Memory B cell (primary cell): ENCODE results near the gene CHD6.

Source experiments
- ATAC-seq: fragments of 150-1000 bp; cut with Tn5 transposase; 2 replicates; pipeline ENCODE4 v1.10.0; 2021; ENCODE audit warnings: low read depth, mild to moderate bottlenecking, moderate library complexity
- DNase-seq, 2 donors: peaks; one replicate each; pipeline ENCODE4 v3.0.0; 2022; ENCODE audit warnings: low spot score in 2 of 2
- H3K27ac Mint-ChIP-seq: one replicate; pipeline ENCODE4 v1.8.0; 2022; ENCODE audit warnings: mild to moderate bottlenecking, moderate library complexity, mixed read lengths
- H3K27me3 Mint-ChIP-seq: one replicate; pipeline ENCODE4 v1.8.0; 2022; ENCODE audit warnings: mixed read lengths
- H3K36me3 Mint-ChIP-seq: one replicate; pipeline ENCODE4 v1.8.0; 2022; ENCODE audit warnings: mild to moderate bottlenecking, mixed read lengths
- H3K4me1 Mint-ChIP-seq: one replicate; pipeline ENCODE4 v1.8.0; 2022; ENCODE audit warnings: mixed read lengths
- H3K4me3 Mint-ChIP-seq: one replicate; pipeline ENCODE4 v1.8.0; 2022; ENCODE audit warnings: mild to moderate bottlenecking, moderate library complexity, mixed read lengths
- H3K9me3 Mint-ChIP-seq: one replicate; pipeline ENCODE4 v1.8.0; 2022; ENCODE audit warnings: mixed read lengths

The CHD6 gene

DNA sequence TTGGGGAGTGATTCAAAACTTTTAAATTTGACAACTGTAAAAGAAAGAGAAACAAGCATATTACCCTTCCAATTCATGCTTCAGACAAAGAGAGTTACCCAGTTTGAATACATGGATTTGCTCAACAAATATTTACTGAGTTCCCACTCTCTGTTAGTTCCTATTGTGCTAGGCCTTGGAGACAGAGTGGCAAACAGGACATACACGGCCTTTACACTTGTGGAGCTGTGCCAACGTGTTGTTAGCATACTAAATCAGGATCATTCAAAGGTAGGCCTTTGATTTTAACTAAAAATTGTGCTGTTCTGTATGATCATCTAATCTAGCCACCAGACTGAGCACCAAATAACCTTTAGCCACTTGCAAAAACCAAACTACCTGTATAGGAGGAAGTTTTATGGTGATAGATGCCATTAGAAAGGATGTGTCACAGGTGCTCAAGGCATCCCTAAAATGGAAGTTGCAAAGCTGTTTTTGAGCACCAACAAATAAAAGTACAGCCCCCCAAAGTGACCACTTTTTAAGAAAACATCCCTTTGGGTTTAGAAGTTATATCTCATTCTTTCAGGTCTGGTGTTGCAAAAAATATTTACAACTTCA lies 84.5 kb downstream of the CHD6 start:
- ATAC-seq: no peak
- no peak for DNase-seq
- H3K9me3 Mint-ChIP-seq: no peaks in the 10 kb centered on the region
- peaks cover 34% of the 10 kb centered on the region for H3K36me3 Mint-ChIP-seq
- no peak overlapping the region for H3K4me3 Mint-ChIP-seq
- no peaks in the 10 kb centered on the region for H3K27me3 Mint-ChIP-seq
- no peak overlapping the region for H3K27ac Mint-ChIP-seq
- H3K4me1 Mint-ChIP-seq: peaks cover 12% of the 10 kb centered on the region

- Mint-ChIP-seq H3K9me3 (no peaks in the 10 kb centered on the region), H3K27ac (no peak overlapping the region), H3K27me3 (no peaks in the 10 kb centered on the region), H3K4me1 (peaks cover 12% of the 10 kb centered on the region), H3K36me3 (peaks cover 31% of the 10 kb centered on the region), H3K4me3 (no peak overlapping the region)
- ATAC-seq (no peak), DNase-seq (no peak)
Measured at GRCh38 chr20:41532935-41533334, 85.2 kb downstream of the CHD6 start.

DNA sequence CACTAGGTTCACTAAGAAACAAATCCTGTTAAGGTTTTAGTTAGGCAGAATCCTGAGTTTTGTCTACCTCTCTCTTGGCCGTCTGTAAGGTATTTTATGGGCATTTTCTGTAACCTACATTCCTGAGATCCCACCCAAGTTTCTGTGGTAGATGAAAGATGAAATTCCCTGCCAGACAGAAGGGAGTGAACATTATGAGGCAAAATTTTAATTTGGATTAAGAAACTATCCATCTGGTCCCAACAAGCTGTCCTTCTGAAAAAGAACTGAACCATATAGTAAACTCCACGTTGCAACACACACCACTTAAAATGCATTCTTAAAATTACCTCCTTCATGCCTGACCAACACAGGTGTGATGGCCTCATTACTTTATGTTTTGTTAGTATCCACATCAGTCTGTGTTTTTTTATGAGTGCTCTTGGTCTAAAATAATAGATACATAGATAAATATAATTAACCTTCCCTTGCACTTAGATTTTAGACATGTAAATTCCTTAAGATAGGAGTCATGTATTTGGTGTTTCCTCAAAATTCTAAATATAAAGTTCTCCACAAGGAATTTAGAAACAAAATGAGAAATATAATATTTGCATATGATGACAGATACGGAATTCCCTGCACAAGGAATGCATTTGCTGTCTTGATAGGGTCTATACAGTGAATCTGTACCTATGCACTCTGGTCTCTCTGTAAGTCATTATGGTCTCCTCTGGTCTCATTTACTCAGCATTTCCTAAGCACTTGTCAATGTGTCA lies 86.5 kb downstream of the CHD6 start:
- Mint-ChIP-seq H3K27me3 (no peaks in the 10 kb centered on the region), H3K27ac (no peak overlapping the region), H3K4me1 (peaks cover 19% of the 10 kb centered on the region), H3K4me3 (no peak overlapping the region), H3K9me3 (no peaks in the 10 kb centered on the region), H3K36me3 (peaks cover 24% of the 10 kb centered on the region)
- DNase-seq (no peak), ATAC-seq (no peak)

- peaks cover 25% of the 10 kb centered on the region for H3K4me1 Mint-ChIP-seq
Measured at GRCh38 chr20:41530923-41531322, 87.3 kb downstream of the CHD6 start.

DNA sequence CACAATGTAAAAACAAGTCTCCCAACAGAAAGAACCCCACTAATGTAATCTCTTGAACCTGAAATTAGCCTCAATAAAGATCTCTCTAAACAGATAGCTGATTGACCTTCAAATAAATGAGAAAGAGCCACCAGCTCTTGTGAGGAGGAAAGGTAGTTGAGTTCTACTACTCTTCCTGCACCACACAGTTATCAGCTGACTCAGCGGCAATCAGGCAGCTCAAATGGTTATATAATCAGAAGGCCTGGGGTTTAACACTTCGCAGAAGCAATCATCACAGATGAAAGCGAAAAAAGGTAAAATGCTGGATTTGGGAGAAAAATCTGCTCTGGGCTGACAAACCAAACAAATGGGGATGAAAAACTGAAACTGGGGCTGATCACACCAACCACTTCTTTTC lies 91.8 kb downstream of the CHD6 start:
- DNase-seq: no peak
- Mint-ChIP-seq H3K27ac (peak overlapping the region; percentile 32), H3K36me3 (peaks cover 24% of the 10 kb centered on the region), H3K4me1 (peaks cover 28% of the 10 kb centered on the region), H3K4me3 (no peak overlapping the region), H3K27me3 (no peaks in the 10 kb centered on the region), H3K9me3 (peaks cover 2% of the 10 kb centered on the region)
- no peak for ATAC-seq

More at GRCh38 chr20:41530923-41531322, 87.3 kb downstream of the CHD6 start:
- H3K27ac Mint-ChIP-seq: no peak overlapping the region
- ATAC-seq: no peak
- peaks cover 24% of the 10 kb centered on the region for H3K36me3 Mint-ChIP-seq
- H3K9me3 Mint-ChIP-seq: no peaks in the 10 kb centered on the region
- no peak for DNase-seq
- no peak overlapping the region for H3K4me3 Mint-ChIP-seq
- H3K27me3 Mint-ChIP-seq: no peaks in the 10 kb centered on the region

GRCh38 chr20:41524980-41525613 lies 93.1 kb downstream of the CHD6 start:
- ATAC-seq (no peak), DNase-seq (no peak)
- Mint-ChIP-seq H3K9me3 (peaks cover 2% of the 10 kb centered on the region), H3K4me1 (peaks cover 28% of the 10 kb centered on the region), H3K27me3 (no peaks in the 10 kb centered on the region), H3K36me3 (peaks cover 19% of the 10 kb centered on the region), H3K4me3 (no peak overlapping the region), H3K27ac (peak overlapping the region; percentile 32)

DNA sequence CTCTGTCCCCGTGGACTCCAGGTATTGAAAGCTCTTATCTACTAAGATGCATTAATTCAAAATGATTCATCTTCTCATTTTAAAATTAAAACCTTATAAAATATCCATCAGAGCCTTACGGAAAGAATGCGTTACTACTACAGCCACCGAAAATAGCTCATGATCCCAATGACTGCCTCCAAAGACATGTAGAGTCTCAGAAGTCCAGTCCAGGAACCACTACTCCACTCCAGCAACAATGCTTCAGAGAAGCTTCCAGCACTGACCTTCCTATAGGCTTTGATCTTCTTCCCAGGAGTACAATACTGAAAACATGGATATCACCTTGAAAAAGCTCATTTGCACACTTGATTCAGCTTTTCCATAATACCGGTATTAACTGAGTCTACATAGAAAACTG lies 94.3 kb downstream of the CHD6 start:
- Mint-ChIP-seq H3K36me3 (peaks cover 19% of the 10 kb centered on the region), H3K27ac (peak overlapping the region; percentile 21), H3K27me3 (no peaks in the 10 kb centered on the region), H3K4me1 (peaks cover 24% of the 10 kb centered on the region), H3K9me3 (peaks cover 2% of the 10 kb centered on the region), H3K4me3 (no peak overlapping the region)
- DNase-seq (no peak), ATAC-seq (no peak)

GRCh38 chr20:41513829-41514228 lies 104.3 kb downstream of the CHD6 start:
- H3K4me1 Mint-ChIP-seq: peaks cover 12% of the 10 kb centered on the region
- ATAC-seq (no peak), DNase-seq (no peak)
- no peak overlapping the region for H3K27ac Mint-ChIP-seq
- no peak overlapping the region for H3K4me3 Mint-ChIP-seq
- no peaks in the 10 kb centered on the region for H3K9me3 Mint-ChIP-seq
- H3K27me3 Mint-ChIP-seq: no peaks in the 10 kb centered on the region
- H3K36me3 Mint-ChIP-seq: peaks cover 45% of the 10 kb centered on the region

- Mint-ChIP-seq H3K4me3 (no peak overlapping the region), H3K36me3 (peaks cover 48% of the 10 kb centered on the region), H3K27me3 (no peaks in the 10 kb centered on the region), H3K27ac (no peak overlapping the region), H3K4me1 (peaks cover 17% of the 10 kb centered on the region), H3K9me3 (no peaks in the 10 kb centered on the region)
- ATAC-seq (no peak), DNase-seq (no peak)
Measured at GRCh38 chr20:41512624-41513023, 105.6 kb downstream of the CHD6 start.

DNA sequence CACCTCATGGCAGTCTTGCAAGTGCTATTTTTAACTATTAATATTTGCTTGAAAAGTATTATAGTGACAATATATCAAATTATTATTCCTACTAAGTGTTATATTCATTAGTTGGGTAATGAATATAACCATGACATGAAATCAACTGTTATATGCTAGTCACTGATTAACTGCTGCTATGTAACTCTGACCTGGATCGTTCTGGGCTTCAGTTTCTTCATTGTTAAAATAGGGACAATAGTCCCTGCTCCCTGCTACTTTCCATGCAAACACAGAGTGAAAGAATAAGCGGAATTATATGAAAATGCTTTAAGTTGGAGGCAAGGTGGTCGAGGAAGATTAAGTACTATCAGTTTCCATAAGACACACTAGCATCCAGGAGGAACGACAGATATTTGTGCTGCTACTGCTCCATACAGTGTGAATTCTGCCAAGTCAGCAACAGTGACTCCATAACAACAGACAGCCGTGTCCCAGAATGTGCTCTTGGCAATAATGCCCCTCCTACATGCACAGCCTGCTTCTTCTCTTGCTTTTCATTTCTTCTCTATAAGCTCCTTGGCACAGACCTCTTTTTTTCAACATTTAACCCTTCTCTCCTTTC lies 107.2 kb downstream of the CHD6 start:
- no peak overlapping the region for H3K27ac Mint-ChIP-seq
- no peaks in the 10 kb centered on the region for H3K27me3 Mint-ChIP-seq
- DNase-seq (no peak), ATAC-seq (no peak)
- H3K4me1 Mint-ChIP-seq: peaks cover 13% of the 10 kb centered on the region
- H3K9me3 Mint-ChIP-seq: peaks cover 3% of the 10 kb centered on the region
- H3K36me3 Mint-ChIP-seq: peaks cover 55% of the 10 kb centered on the region
- no peak overlapping the region for H3K4me3 Mint-ChIP-seq

DNA sequence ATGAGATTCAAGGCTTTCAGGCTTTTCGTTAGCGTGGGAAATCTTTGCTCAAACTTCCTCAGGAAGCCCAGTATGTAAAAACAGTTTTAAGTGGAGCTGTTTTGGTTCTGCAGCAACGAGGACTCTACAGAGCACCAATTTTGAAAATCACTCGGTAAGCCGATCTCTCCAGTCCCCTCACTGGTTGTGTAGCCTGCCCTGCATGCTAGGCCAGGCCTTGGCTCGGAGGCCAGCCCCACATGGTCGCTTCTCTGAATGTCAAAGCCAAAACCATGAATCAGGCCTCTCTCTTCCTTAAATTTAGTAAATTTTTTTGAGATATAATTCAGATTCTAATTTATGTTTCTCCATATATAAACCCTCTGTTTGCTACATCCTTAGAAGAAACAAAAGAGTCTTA lies 108.0 kb downstream of the CHD6 start:
- peaks cover 9% of the 10 kb centered on the region for H3K4me1 Mint-ChIP-seq

DNA sequence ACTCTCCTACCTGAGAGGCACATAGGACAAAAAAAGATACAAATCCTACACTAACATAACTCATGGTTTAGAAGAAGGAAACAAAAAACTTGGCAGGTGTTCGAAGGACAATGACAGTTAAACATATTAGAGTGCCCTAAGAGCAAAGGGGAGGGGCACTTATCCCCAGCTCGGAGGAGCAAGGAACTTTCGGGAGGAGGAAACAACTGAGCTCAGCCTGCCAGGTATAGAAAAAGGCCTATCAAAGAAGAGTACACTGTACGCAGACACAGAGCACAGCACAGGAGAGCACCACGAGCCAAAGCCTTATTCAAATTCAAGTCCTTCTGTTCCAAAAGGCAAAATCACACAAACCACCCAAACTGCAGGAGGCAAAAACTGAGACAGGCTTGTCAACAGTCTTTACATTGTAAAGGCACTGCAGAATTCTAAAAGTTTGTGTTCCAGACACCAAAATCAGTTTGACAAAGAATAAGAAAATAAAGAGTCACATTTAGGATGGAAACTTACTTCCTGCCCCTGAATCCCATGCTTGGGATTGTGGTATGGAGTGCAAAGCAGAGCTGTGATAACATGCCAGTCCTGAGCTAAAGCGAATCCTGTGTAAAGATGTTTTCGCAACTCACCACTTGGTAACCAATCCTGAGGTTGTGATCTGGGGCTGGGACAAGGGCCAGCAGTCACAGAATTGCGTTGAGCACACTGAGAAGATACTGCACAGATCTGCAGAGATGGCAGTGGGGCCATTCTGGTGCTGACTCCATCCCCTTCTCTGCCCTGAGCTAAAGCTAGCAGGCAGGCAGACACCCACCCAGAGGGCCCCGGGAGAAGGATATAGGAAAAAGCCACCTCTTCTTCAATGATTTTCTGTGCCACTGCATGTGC lies 108.6 kb downstream of the CHD6 start:
- no peaks in the 10 kb centered on the region for H3K27me3 Mint-ChIP-seq
- ATAC-seq (no peak), DNase-seq (no peak)
- peaks cover 9% of the 10 kb centered on the region for H3K4me1 Mint-ChIP-seq
- no peak overlapping the region for H3K27ac Mint-ChIP-seq
- no peak overlapping the region for H3K4me3 Mint-ChIP-seq
- peaks cover 49% of the 10 kb centered on the region for H3K36me3 Mint-ChIP-seq
- H3K9me3 Mint-ChIP-seq: peaks cover 7% of the 10 kb centered on the region

More for the DNA sequence above, 108.0 kb downstream of the CHD6 start:
- Mint-ChIP-seq H3K4me3 (no peak overlapping the region), H3K36me3 (peaks cover 54% of the 10 kb centered on the region), H3K27ac (no peak overlapping the region), H3K27me3 (no peaks in the 10 kb centered on the region), H3K9me3 (peaks cover 7% of the 10 kb centered on the region)
- no peak for DNase-seq
- no peak for ATAC-seq

DNA sequence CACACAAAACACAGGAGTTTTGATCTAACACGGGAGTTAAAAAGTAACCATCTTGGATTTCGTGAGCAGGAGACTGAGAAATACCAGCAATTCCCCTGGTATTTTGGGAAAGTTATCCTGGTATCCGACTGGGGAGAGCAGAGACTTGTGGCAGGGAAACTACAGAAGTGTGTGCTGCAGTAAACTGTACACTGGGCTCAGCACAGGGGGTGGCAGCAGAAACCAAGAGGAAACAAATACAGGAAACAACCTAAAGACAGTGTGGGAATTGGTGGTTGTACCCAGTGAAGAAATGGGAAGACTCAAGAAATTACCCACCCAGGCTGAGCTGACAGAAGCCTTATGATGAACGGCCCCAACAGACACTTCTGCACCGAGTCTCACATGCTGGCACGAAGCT lies 109.8 kb downstream of the CHD6 start:
- peaks cover 45% of the 10 kb centered on the region for H3K36me3 Mint-ChIP-seq
- DNase-seq: no peak
- H3K27ac Mint-ChIP-seq: no peak overlapping the region
- no peaks in the 10 kb centered on the region for H3K27me3 Mint-ChIP-seq
- no peak for ATAC-seq
- no peak overlapping the region for H3K4me3 Mint-ChIP-seq
- H3K4me1 Mint-ChIP-seq: peaks cover 12% of the 10 kb centered on the region
- H3K9me3 Mint-ChIP-seq: peaks cover 9% of the 10 kb centered on the region
